HCT116 (cell line): ENCODE measurements around the gene TNIK. TPM values are rescaled to one million over a fixed set of nuclear protein-coding genes. Genes with fewer than 3 reads are reported as not detected.

Source experiments
- ATAC-seq: fragments of 200-7000 bp; cut with Tn5 transposase; 2 replicates; pipeline ENCODE4 v1.9.1; 2020; ENCODE audit warnings: mild to moderate bottlenecking, moderate library complexity
- BruUV-seq: library from RNA; stranded (reverse); fragments of 400-500 nt; replicated peaks from 2 replicates; lab custom pipeline; 2021; lab: Mats Ljungman, UMichigan
- CTCF ChIA-PET: fragments of 300-600 bp; sonication (Branson Sonifier 250); formaldehyde crosslinking; loops from one replicate; lab custom pipeline; 2021; ENCODE audit warnings: antibody characterized with exemption; lab: Charles Lee
- POLR2A ChIA-PET: fragments of 300-600, 350-600 bp; sonication (Branson Sonifier 250); formaldehyde crosslinking; loops from one replicate; lab custom pipeline; 2021; ENCODE audit warnings: antibody characterized with exemption; lab: Charles Lee
- RAD21 ChIA-PET, 2 experiments: fragments of 300-600 bp; sonication (Branson Sonifier 250); formaldehyde crosslinking; loops; one replicate each; lab custom pipeline; 2023; ENCODE audit warnings: low total read pairs in 2 of 2; ENCODE audit not compliant: uncharacterized antibody in 2 of 2, unreplicated experiment in 2 of 2, low non-redundant PET in 1 of 2; lab: Charles Lee
- DNase-seq: peaks from one replicate; pipeline ENCODE4 v3.0.0-alpha.2; 2010; ENCODE audit warnings: low read depth, low spot score
- H2AFZ ChIP-seq: fragments of 200-600 bp; shearing (Covaris generic), sonication (generic); 2 replicates; pipeline ENCODE4 v1.6.1; 2017; ENCODE audit warnings: low read depth, mixed run types, mixed read lengths, antibody characterized with exemption, low read length; ENCODE audit not compliant: poor library complexity, severe bottlenecking
- H3K27ac ChIP-seq: 2 replicates; pipeline ENCODE4 v1.5.1; 2012; ENCODE audit warnings: low read depth, low read length
- H3K27me3 ChIP-seq: fragments of 200-600 bp; sonication (generic); 2 replicates; pipeline ENCODE4 v1.6.1; 2016; ENCODE audit warnings: mixed run types, low read length, mixed read lengths; ENCODE audit not compliant: insufficient read depth
- H3K36me3 ChIP-seq, 2 experiments: fragments of 200-500 bp in 1 of 2; fragments of 200-600 bp in 1 of 2; sonication (Bioruptor generic) in 1 of 2; sonication (generic) in 1 of 2; 2 replicates each; pipeline versions ENCODE4 v1.5.1 to v1.6.1; 2014 to 2016; ENCODE audit warnings: low read length in 2 of 2, inconsistent platforms in 1 of 2, mixed read lengths in 1 of 2, mixed run types in 1 of 2; ENCODE audit not compliant: insufficient read depth in 2 of 2, control insufficient read depth in 1 of 2
- H3K4me1 ChIP-seq, 2 experiments: fragments of 200-600 bp in 1 of 2; sonication (generic) in 1 of 2; 2 replicates each; pipeline versions ENCODE4 v1.5.1 to v1.6.1; 2012 to 2017; ENCODE audit warnings: low read length in 2 of 2, inconsistent platforms in 1 of 2, mild to moderate bottlenecking in 1 of 2, mixed read lengths in 1 of 2, mixed run types in 1 of 2, moderate library complexity in 1 of 2; ENCODE audit not compliant: insufficient read depth in 2 of 2, control insufficient read depth in 1 of 2
- H3K4me2 ChIP-seq: fragments of 200-600 bp; sonication (generic); 2 replicates; pipeline ENCODE4 v1.6.1; 2017; ENCODE audit warnings: mixed run types, low read length, mixed read lengths
- H3K4me3 ChIP-seq, 2 experiments: fragments of 200-600 bp in 1 of 2; sonication (generic) in 1 of 2; replicated peaks in 1 of 2; 2 replicates each; pipeline ENCODE4 v1.5.1; 2011 to 2016; ENCODE audit warnings: low read length in 2 of 2, control low read depth in 1 of 2, low read depth in 1 of 2, mild to moderate bottlenecking in 1 of 2, mixed read lengths in 1 of 2, mixed run types in 1 of 2
- H3K79me2 ChIP-seq: fragments of 200-600 bp; sonication (generic); 2 replicates; pipeline ENCODE4 v1.6.1; 2017; ENCODE audit warnings: mild to moderate bottlenecking, mixed run types, low read length, moderate library complexity, mixed read lengths; ENCODE audit not compliant: insufficient read depth
- H3K9ac ChIP-seq: fragments of 200-600 bp; sonication (generic); 2 replicates; pipeline ENCODE4 v1.6.1; 2016; ENCODE audit warnings: low read length, mixed read lengths
- H3K9me2 ChIP-seq: fragments of 200-600 bp; sonication (generic), shearing (Covaris generic); 2 replicates; pipeline ENCODE4 v1.6.1; 2017; ENCODE audit warnings: mixed run types, mild to moderate bottlenecking, moderate library complexity; ENCODE audit not compliant: insufficient read depth
- H3K9me3 ChIP-seq, 2 experiments: fragments of 200-500 bp in 1 of 2; fragments of 200-600 bp in 1 of 2; sonication (Bioruptor generic) in 1 of 2; sonication (generic) in 1 of 2; 2 replicates each; pipeline ENCODE4 v1.6.1; 2014 to 2017; ENCODE audit warnings: low read length in 2 of 2, mixed read lengths in 2 of 2, inconsistent platforms in 1 of 2, low read depth in 1 of 2, mild to moderate bottlenecking in 1 of 2, mixed run types in 1 of 2, moderate library complexity in 1 of 2; ENCODE audit not compliant: control insufficient read depth in 1 of 2, insufficient read depth in 1 of 2
- H4K20me1 ChIP-seq: fragments of 200-600 bp; sonication (generic), shearing (Covaris generic); 2 replicates; pipeline ENCODE4 v1.6.1; 2017; ENCODE audit warnings: mixed run types, mild to moderate bottlenecking, moderate library complexity; ENCODE audit not compliant: insufficient read depth
- EZH2phosphoT487 ChIP-seq: fragments of 200-600 bp; IDR thresholded peaks from 2 replicates; pipeline ENCODE4 v1.6.1; 2018; ENCODE audit warnings: antibody characterized with exemption, borderline replicate concordance
- YY1 ChIP-seq: IDR thresholded peaks from 2 replicates; pipeline ENCODE4 v1.6.1; 2011; ENCODE audit warnings: low read length, low read depth, moderate library complexity, mild to moderate bottlenecking; ENCODE audit not compliant: insufficient replicate concordance; ENCODE audit errors: extremely low read depth
- intact Hi-C: fragments of 100-400 bp; cut with micrococcal nuclease; formaldehyde crosslinking; loops from 2 replicates; pipeline ENCODE4 v1.10.0; 2022
- total RNA-seq: library from RNA; stranded (reverse); gene quantifications from one replicate; pipeline ENCODE4 v1.2.1, GENCODE V29; 2021; ENCODE audit not compliant: unreplicated experiment
- TF ChIP-seq, protein P1 (sequence below), 3 experiments: fragments of 200-600 bp in 1 of 3; sonication (generic) in 1 of 3; IDR thresholded peaks in 2 of 3; conservative IDR thresholded peaks in 1 of 3; 2 replicates each; pipeline ENCODE4 v1.5.1; 2012 to 2017; ENCODE audit warnings: low read depth in 2 of 3, low read length in 2 of 3, antibody characterized with exemption in 1 of 3, borderline replicate concordance in 1 of 3, control low read depth in 1 of 3, mild to moderate bottlenecking in 1 of 3, mixed read lengths in 1 of 3, mixed run types in 1 of 3, moderate library complexity in 1 of 3; ENCODE audit not compliant: insufficient read depth in 1 of 3
- TF ChIP-seq, protein P2 (sequence below): IDR thresholded peaks from 2 replicates; pipeline ENCODE4 v1.6.1; 2011; ENCODE audit warnings: mild to moderate bottlenecking, low read length, moderate library complexity; ENCODE audit not compliant: insufficient replicate concordance; ENCODE audit errors: extremely low read depth

The TNIK gene
- total RNA-seq, 1 experiment from 2014 or later: 24.1 TPM

DNA sequence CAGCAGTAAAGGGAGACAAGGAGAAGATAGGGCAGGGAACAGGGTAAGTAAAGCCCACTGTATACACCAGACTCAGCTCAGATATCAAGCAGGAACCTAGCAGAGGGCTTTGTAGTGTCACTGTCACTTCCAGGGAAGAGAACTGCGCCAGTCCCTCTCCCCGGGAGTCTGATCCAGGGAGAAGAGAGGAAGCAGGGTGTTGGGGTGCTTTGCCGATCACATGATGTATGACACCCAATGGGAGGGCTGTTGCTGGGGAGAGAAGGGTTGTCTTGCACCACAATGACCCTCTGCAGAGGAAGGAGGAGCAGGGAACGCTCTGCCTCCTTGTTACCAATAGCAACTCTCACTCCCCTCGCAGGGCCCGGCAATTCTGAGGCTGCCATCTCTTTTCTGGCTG is 286.5 kb downstream of the TNIK start (continued):
- TF ChIP-seq, protein P1, sequence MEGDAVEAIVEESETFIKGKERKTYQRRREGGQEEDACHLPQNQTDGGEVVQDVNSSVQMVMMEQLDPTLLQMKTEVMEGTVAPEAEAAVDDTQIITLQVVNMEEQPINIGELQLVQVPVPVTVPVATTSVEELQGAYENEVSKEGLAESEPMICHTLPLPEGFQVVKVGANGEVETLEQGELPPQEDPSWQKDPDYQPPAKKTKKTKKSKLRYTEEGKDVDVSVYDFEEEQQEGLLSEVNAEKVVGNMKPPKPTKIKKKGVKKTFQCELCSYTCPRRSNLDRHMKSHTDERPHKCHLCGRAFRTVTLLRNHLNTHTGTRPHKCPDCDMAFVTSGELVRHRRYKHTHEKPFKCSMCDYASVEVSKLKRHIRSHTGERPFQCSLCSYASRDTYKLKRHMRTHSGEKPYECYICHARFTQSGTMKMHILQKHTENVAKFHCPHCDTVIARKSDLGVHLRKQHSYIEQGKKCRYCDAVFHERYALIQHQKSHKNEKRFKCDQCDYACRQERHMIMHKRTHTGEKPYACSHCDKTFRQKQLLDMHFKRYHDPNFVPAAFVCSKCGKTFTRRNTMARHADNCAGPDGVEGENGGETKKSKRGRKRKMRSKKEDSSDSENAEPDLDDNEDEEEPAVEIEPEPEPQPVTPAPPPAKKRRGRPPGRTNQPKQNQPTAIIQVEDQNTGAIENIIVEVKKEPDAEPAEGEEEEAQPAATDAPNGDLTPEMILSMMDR (IDR thresholded peaks at IDR 0.05 in 2 of 3, conservative IDR thresholded peaks at IDR 0.05 in 1 of 3; ENCODE audit: borderline replicate concordance in 1 of 3, insufficient read depth in 1 of 3, low read depth in 2 of 3, low read length in 2 of 3): no peak

DNA sequence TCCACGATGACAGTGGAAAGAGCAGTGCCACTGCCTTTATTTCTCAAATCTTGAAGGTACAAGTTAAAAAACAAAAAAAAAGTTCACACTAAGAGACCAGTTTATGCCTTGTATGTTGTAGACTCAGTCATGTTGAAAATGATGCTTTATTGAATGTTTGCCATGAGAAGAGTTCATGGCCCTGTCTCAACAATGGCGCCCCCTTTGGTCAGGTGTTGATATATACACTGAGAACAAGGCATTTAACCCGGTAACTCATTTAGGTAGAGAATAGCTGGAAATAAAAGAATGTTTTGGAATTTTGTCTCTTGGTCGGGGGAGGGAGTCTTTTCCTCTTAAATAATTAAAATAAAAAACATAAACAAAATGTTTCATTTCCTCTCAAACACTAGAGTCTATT is 288.1 kb downstream of the TNIK start:
- ChIA-PET CTCF (no interaction called here), RAD21 (interaction anchor here in 1 of 2 experiments (0.6 kb wide), 1 partner anchor 193 kb away, joined by 5 read pairs; no protein-coding TSS in a partner anchor), POLR2A (no interaction called here)
- no peak overlapping the region for H2AFZ ChIP-seq
- H3K4me2 ChIP-seq: no peak overlapping the region
- no peak overlapping the region for H3K4me3 ChIP-seq
- TF ChIP-seq, protein P1 (IDR thresholded peaks at IDR 0.05 in 2 of 3, conservative IDR thresholded peaks at IDR 0.05 in 1 of 3; ENCODE audit: borderline replicate concordance in 1 of 3, insufficient read depth in 1 of 3, low read depth in 2 of 3, low read length in 2 of 3): peak in 2 of 3 experiments; percentile 42 to 60; a peak in 3 of 6 replicates
- no peak for TF ChIP-seq YY1
- TF ChIP-seq EZH2phosphoT487: no peak
- TF ChIP-seq, protein P2, sequence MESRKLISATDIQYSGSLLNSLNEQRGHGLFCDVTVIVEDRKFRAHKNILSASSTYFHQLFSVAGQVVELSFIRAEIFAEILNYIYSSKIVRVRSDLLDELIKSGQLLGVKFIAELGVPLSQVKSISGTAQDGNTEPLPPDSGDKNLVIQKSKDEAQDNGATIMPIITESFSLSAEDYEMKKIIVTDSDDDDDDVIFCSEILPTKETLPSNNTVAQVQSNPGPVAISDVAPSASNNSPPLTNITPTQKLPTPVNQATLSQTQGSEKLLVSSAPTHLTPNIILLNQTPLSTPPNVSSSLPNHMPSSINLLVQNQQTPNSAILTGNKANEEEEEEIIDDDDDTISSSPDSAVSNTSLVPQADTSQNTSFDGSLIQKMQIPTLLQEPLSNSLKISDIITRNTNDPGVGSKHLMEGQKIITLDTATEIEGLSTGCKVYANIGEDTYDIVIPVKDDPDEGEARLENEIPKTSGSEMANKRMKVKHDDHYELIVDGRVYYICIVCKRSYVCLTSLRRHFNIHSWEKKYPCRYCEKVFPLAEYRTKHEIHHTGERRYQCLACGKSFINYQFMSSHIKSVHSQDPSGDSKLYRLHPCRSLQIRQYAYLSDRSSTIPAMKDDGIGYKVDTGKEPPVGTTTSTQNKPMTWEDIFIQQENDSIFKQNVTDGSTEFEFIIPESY: no peak
- intact Hi-C loops: no loop called here
- no peaks in the 10 kb centered on the region for H3K36me3 ChIP-seq
- DNase-seq (no peak), ATAC-seq (peak; percentile 49; the same call in 1 of the 2 replicates)
- no peaks in the 10 kb centered on the region for H4K20me1 ChIP-seq
- peaks cover 0 to 5% of the 10 kb centered on the region in 2 experiments; a peak in 1 of 4 replicates for H3K4me1 ChIP-seq
- no peaks in the 10 kb centered on the region for H3K9me3 ChIP-seq
- H3K27me3 ChIP-seq: no peaks in the 10 kb centered on the region
- no peak overlapping the region for H3K27ac ChIP-seq
- no TSS peak for BruUV-seq
- H3K79me2 ChIP-seq: no peaks in the 10 kb centered on the region
- no peak overlapping the region for H3K9ac ChIP-seq
- no peaks in the 10 kb centered on the region for H3K9me2 ChIP-seq
